K562 (cell line): ENCODE data around the gene WHAMM. TPM values are rescaled to one million over a fixed set of nuclear protein-coding genes. Genes with fewer than 3 reads are reported as not detected.

ENCODE experiments used
- ADNP ChIP-seq: fragments of 200-800 bp; sonication (Bioruptor generic); IDR thresholded peaks from 2 replicates; pipeline ENCODE4 v1.6.1; 2016; ENCODE audit warnings: missing genetic modification characterization, missing compliant biosample characterization
- BCOR ChIP-seq: fragments of 450-650 bp; IDR thresholded peaks from 2 replicates; pipeline ENCODE4 v1.6.1; 2016
- E4F1 ChIP-seq: fragments of 250-450 bp; sonication (Bioruptor Pico); IDR thresholded peaks from 2 replicates; pipeline ENCODE4 v1.5.0; 2021; ENCODE audit warnings: mild to moderate bottlenecking, borderline replicate concordance
- FOXM1 ChIP-seq, 2 experiments: fragments of 450-650 bp in 1 of 2; sonication (generic) in 1 of 2; formaldehyde crosslinking in 1 of 2; IDR thresholded peaks; 2 replicates each; pipeline versions ENCODE4 v1.6.1 to v1.9.0; 2017 to 2022; ENCODE audit warnings: low read depth in 2 of 2, mild to moderate bottlenecking in 2 of 2, missing genetic modification reagents in 1 of 2, moderate library complexity in 1 of 2
- ID3 ChIP-seq, 2 experiments: fragments of 250-450 bp in 1 of 2; fragments of 450-650 bp in 1 of 2; sonication (Bioruptor Pico) in 1 of 2; IDR thresholded peaks; 2 replicates each; pipeline versions ENCODE4 v1.6.1 to v1.8.0; 2016 to 2021; ENCODE audit warnings: mild to moderate bottlenecking in 2 of 2, moderate library complexity in 2 of 2, missing compliant biosample characterization in 1 of 2, missing genetic modification characterization in 1 of 2
- KHSRP ChIP-seq: fragments of 450-650 bp; IDR thresholded peaks from 2 replicates; pipeline ENCODE4 v1.6.1; 2017
- MBD1 ChIP-seq: fragments of 250-450 bp; sonication (Bioruptor Pico); IDR thresholded peaks from 2 replicates; pipeline ENCODE4 v1.8.0; 2022; ENCODE audit warnings: inconsistent platforms
- MCM5 ChIP-seq: fragments of 450-650 bp; IDR thresholded peaks from 2 replicates; pipeline ENCODE4 v1.6.1; 2016; ENCODE audit warnings: low read depth
- MLX ChIP-seq, 2 experiments: fragments of 450-650 bp in 1 of 2; sonication (generic) in 1 of 2; formaldehyde crosslinking; conservative IDR thresholded peaks; 2 replicates each; pipeline versions ENCODE4 v1.4.0 to v1.8.1; 2020 to 2022; ENCODE audit warnings: mild to moderate bottlenecking in 1 of 2, missing genetic modification reagents in 1 of 2
- NBN ChIP-seq: fragments of 450-650 bp; IDR thresholded peaks from 2 replicates; pipeline ENCODE4 v1.6.1; 2016; ENCODE audit warnings: low read depth, mild to moderate bottlenecking
- NR2F6 ChIP-seq: fragments of 450-650 bp; formaldehyde crosslinking; IDR thresholded peaks from 2 replicates; pipeline ENCODE4 v1.4.0; 2020; ENCODE audit warnings: mild to moderate bottlenecking
- POLR2A ChIP-seq: fragments of 450-650 bp; conservative IDR thresholded peaks from 2 replicates; pipeline ENCODE4 v1.6.1; 2016
- POLR2AphosphoS2 ChIP-seq: IDR thresholded peaks from 2 replicates; pipeline ENCODE4 v1.6.1; 2012; ENCODE audit warnings: low read length, improper control_type of control experiment
- RAD51 ChIP-seq: fragments of 450-650 bp; IDR thresholded peaks from 2 replicates; pipeline ENCODE4 v1.7.1; 2016; ENCODE audit warnings: low read depth, mild to moderate bottlenecking, borderline replicate concordance
- RBFOX2 ChIP-seq: fragments of 200-400 bp; formaldehyde crosslinking; IDR thresholded peaks from 2 replicates; pipeline ENCODE4 v1.6.1; 2017; ENCODE audit warnings: low read depth, mild to moderate bottlenecking, low read length, moderate library complexity
- RNF2 ChIP-seq: sonication (generic); IDR thresholded peaks from 2 replicates; pipeline ENCODE4 v1.6.1; 2016
- SNAPC5 ChIP-seq: fragments of 250-450 bp; sonication (Bioruptor Pico); IDR thresholded peaks from 2 replicates; pipeline ENCODE4 v1.8.0; 2021; ENCODE audit warnings: moderate library complexity, mild to moderate bottlenecking, inconsistent platforms
- TRIM25 ChIP-seq: fragments of 450-650 bp; IDR thresholded peaks from 2 replicates; pipeline ENCODE4 v1.7.0; 2016; ENCODE audit warnings: borderline replicate concordance
- TSC22D4 ChIP-seq: fragments of 450-650 bp; IDR thresholded peaks from 2 replicates; pipeline ENCODE4 v1.6.1; 2016; ENCODE audit warnings: missing genetic modification characterization, missing biosample characterization, control low read depth
- WHSC1 ChIP-seq: IDR thresholded peaks from one replicate; pipeline ENCODE4 v1.6.1; 2012; ENCODE audit warnings: low read length, control low read depth, inconsistent platforms
- ZNF263 ChIP-seq: sonication (generic); formaldehyde crosslinking; IDR thresholded peaks from 2 replicates; pipeline ENCODE4 v1.8.0; 2022; ENCODE audit warnings: mild to moderate bottlenecking, missing genetic modification reagents, borderline replicate concordance
- polyA plus RNA-seq, 8 experiments: library from polyadenylated mRNA; depleted of rRNA in 4 of 8; stranded (reverse) in 5 of 8; unstranded in 3 of 8; fragments of >200 nt; fragmentation: Nextera tagmentation in 2 of 8; fragmentation: Illumina TruSeq in 1 of 8; extraction: Ambion mirVana in 2 of 8; extraction: Trizol in 1 of 8; gene quantifications; 2 replicates each; pipeline versions ENCODE4 v1.2.1 to v1.2.3, GENCODE V29; 2011 to 2014; ENCODE audit warnings: inconsistent platforms in 1 of 8, missing spikeins in 1 of 8
- total RNA-seq, 7 experiments: library from RNA; depleted of rRNA in 6 of 7; stranded (reverse); fragments of >200 nt in 6 of 7; fragmentation: Illumina TruSeq in 2 of 7; extraction: Trizol in 2 of 7; gene quantifications; 2 replicates each; pipeline versions ENCODE4 v1.2.1 to v1.2.3, GENCODE V29; 2011 to 2021; ENCODE audit warnings: low replicate concordance in 1 of 7

WHAMM gene
- total and polyA plus RNA-seq, 9 of the 15 experiments (the other 6 are each of a cell fraction or from before 2014, with no cell fraction given), result 2.0 to 4.8 (median 3.6) TPM

GRCh38 chr15:82849556-82850512 is 40.4 kb downstream of the WHAMM start (continued):
- TF ChIP-seq ID3 (CRISPR knock-in tag; IDR thresholded peaks at IDR 0.05) (no peak), ID3 (tag; IDR thresholded peaks at IDR 0.05) (peak; percentile 23; the same call in 1 of the 2 replicates), MCM5 (no peak), NBN (peak; percentile 95), SNAPC5 (CRISPR knock-in tag) (no peak), POLR2A (peak; percentile 59), RNF2 (peak; percentile 87), E4F1 (CRISPR knock-in tag) (no peak), BCOR (peak; percentile 83), RBFOX2 (peak; percentile 73), TSC22D4 (tag) (no peak), RAD51 (no peak; the same call in 1 of the 2 replicates), ADNP (tag) (no peak), KHSRP (no peak), MBD1 (no peak), TRIM25 (no peak), NR2F6 (CRISPR knock-in tag) (no peak), FOXM1 (IDR thresholded peaks at IDR 0.05; ENCODE audit: low read depth) (peak; percentile 83), FOXM1 (CRISPR knock-in tag; IDR thresholded peaks at IDR 0.05; ENCODE audit: low read depth) (no peak), WHSC1 (no peak), POLR2AphosphoS2 (no peak), ZNF263 (CRISPR knock-in tag) (peak; percentile 36; the same call in 1 of the 2 replicates), MLX (CRISPR knock-in tag; conservative IDR thresholded peaks at IDR 0.05) (no peak)
